Neural crest cell (in vitro differentiated cells): Measurements from ENCODE around the gene TMC1. TPM values are rescaled to one million over a fixed set of nuclear protein-coding genes. Genes with fewer than 3 reads are reported as not detected.

Experiments used
- DNase-seq: peaks from one replicate; pipeline ENCODE4 v3.0.0; 2021; ENCODE audit warnings: low read depth, mixed read lengths, low spot score
- H3K27ac Mint-ChIP-seq: one replicate; pipeline ENCODE4 v1.8.0; 2021; ENCODE audit warnings: mild to moderate bottlenecking, mixed read lengths; ENCODE audit not compliant: unreplicated experiment
- H3K27me3 Mint-ChIP-seq: 2 replicates; pipeline ENCODE4 v1.8.0; 2021; ENCODE audit warnings: low read depth, mild to moderate bottlenecking, mixed read lengths
- H3K36me3 Mint-ChIP-seq: 2 replicates; pipeline ENCODE4 v1.8.0; 2021; ENCODE audit warnings: low read depth, mild to moderate bottlenecking, mixed read lengths
- H3K4me1 Mint-ChIP-seq: 2 replicates; pipeline ENCODE4 v1.8.0; 2021; ENCODE audit warnings: mixed read lengths
- H3K4me3 Mint-ChIP-seq: one replicate; pipeline ENCODE4 v1.8.0; 2021; ENCODE audit warnings: mild to moderate bottlenecking, mixed read lengths
- H3K9me3 Mint-ChIP-seq: 2 replicates; pipeline ENCODE4 v1.8.0; 2021; ENCODE audit warnings: mixed read lengths
- CTCF ChIP-seq: fragments of 200-600 bp; sonication (generic); conservative IDR thresholded peaks from 2 replicates; pipeline ENCODE4 v1.5.0; 2021; ENCODE audit warnings: antibody characterized with exemption, mild to moderate bottlenecking
- total RNA-seq: library from RNA; stranded (reverse); gene quantifications from 2 replicates; pipeline ENCODE4 v1.2.1, GENCODE V29; 2021

Gene TMC1
- total RNA-seq, 1 donor from 2014 or later: 0.33 TPM

GRCh38 chr9:72527801-72528195 is 6.4 kb downstream of the TMC1 start:
- peak overlapping the region; percentile 66 for H3K4me3 Mint-ChIP-seq
- H3K36me3 Mint-ChIP-seq: no peaks in the 10 kb centered on the region
- H3K27ac Mint-ChIP-seq: peak overlapping the region; percentile 97
- H3K27me3 Mint-ChIP-seq: no peaks in the 10 kb centered on the region
- TF ChIP-seq CTCF: no peak
- DNase-seq: no peak
- peaks cover 32% of the 10 kb centered on the region for H3K4me1 Mint-ChIP-seq
- H3K9me3 Mint-ChIP-seq: no peaks in the 10 kb centered on the region

- no peak for DNase-seq
- Mint-ChIP-seq H3K4me1 (peaks cover 31% of the 10 kb centered on the region), H3K9me3 (no peaks in the 10 kb centered on the region), H3K27ac (no peak overlapping the region), H3K4me3 (no peak overlapping the region), H3K27me3 (no peaks in the 10 kb centered on the region), H3K36me3 (no peaks in the 10 kb centered on the region)
- no peak for TF ChIP-seq CTCF
Observed at GRCh38 chr9:72529531-72529930, 8.1 kb downstream of the TMC1 start.

- Mint-ChIP-seq H3K36me3 (peaks cover 2% of the 10 kb centered on the region), H3K27ac (no peak overlapping the region), H3K4me1 (no peaks in the 10 kb centered on the region), H3K4me3 (no peak overlapping the region), H3K9me3 (no peaks in the 10 kb centered on the region), H3K27me3 (no peaks in the 10 kb centered on the region)
- no peak for DNase-seq
- no peak for TF ChIP-seq CTCF
Observed at GRCh38 chr9:72533322-72533721, 11.9 kb downstream of the TMC1 start.

- Mint-ChIP-seq H3K4me1 (peaks cover 4% of the 10 kb centered on the region), H3K27ac (no peak overlapping the region), H3K27me3 (no peaks in the 10 kb centered on the region), H3K9me3 (no peaks in the 10 kb centered on the region), H3K4me3 (no peak overlapping the region), H3K36me3 (peaks cover 2% of the 10 kb centered on the region)
- no peak for DNase-seq
- no peak for TF ChIP-seq CTCF
Observed at GRCh38 chr9:72534931-72535330, 13.5 kb downstream of the TMC1 start.

- no peak for TF ChIP-seq CTCF
- no peak for DNase-seq
- peaks cover 2% of the 10 kb centered on the region for H3K36me3 Mint-ChIP-seq
- no peaks in the 10 kb centered on the region for H3K27me3 Mint-ChIP-seq
- no peaks in the 10 kb centered on the region for H3K9me3 Mint-ChIP-seq
- no peak overlapping the region for H3K27ac Mint-ChIP-seq
- H3K4me1 Mint-ChIP-seq: peaks cover 4% of the 10 kb centered on the region
- no peak overlapping the region for H3K4me3 Mint-ChIP-seq
Observed at GRCh38 chr9:72537011-72537545, 15.7 kb downstream of the TMC1 start.
